Esophagus squamous epithelium (tissue), 4 donors: ENCODE measurements around the gene GRK6.

Experiments used
- CTCF ChIP-seq, 6 experiments: fragments of 450-650 bp in 4 of 6; fragments of 200-600 bp in 2 of 6; sonication (generic) in 2 of 6; IDR thresholded peaks; one replicate each; pipeline ENCODE4 v1.5.1; 2016 to 2019; ENCODE audit warnings: antibody characterized with exemption in 6 of 6, mild to moderate bottlenecking in 4 of 6, moderate library complexity in 4 of 6
- POLR2A ChIP-seq, 4 donors: fragments of 450-650 bp; IDR thresholded peaks; one replicate each; pipeline ENCODE4 v1.6.1; 2017; ENCODE audit warnings: antibody characterized with exemption in 4 of 4, mild to moderate bottlenecking in 4 of 4, moderate library complexity in 3 of 4

GRCh38 chr5:177444106-177445051, 17.9 kb downstream of the GRK6 start:
- no peak for TF ChIP-seq CTCF (IDR thresholded peaks at IDR 0.05)
- no peak for TF ChIP-seq POLR2A (IDR thresholded peaks at IDR 0.05)
